Vagina (tissue), 2 donors: ENCODE results near the gene ABHD16B. TPM values are rescaled to one million over a fixed set of nuclear protein-coding genes. Genes with fewer than 3 reads are reported as not detected.

Experiments used
- DNase-seq, 2 donors: peaks; one replicate each; pipeline ENCODE4 v3.0.0-alpha.2; 2017; ENCODE audit errors: extremely low spot score in 2 of 2
- H3K27ac ChIP-seq: fragments of 200-600 bp; sonication (generic); one replicate; pipeline ENCODE4 v1.5.1; 2019
- H3K27me3 ChIP-seq: fragments of 200-600 bp; sonication (generic); one replicate; pipeline ENCODE4 v1.5.1; 2019
- H3K36me3 ChIP-seq, 2 donors: fragments of 200-600 bp; sonication (generic); one replicate each; pipeline ENCODE4 v1.5.1; 2017 to 2019
- H3K4me1 ChIP-seq: fragments of 200-600 bp; sonication (generic); one replicate; pipeline ENCODE4 v1.5.1; 2019
- H3K4me3 ChIP-seq, 2 donors: fragments of 200-600 bp; sonication (generic); 1 replicate in 1 of 2; 2 replicates in 1 of 2; pipeline ENCODE4 v1.5.1; 2016 to 2019
- H3K9me3 ChIP-seq: fragments of 200-600 bp; sonication (generic); one replicate; pipeline ENCODE4 v1.5.1; 2019
- POLR2A ChIP-seq, 2 donors: fragments of 450-650 bp; IDR thresholded peaks; one replicate each; pipeline ENCODE4 v1.6.1; 2017; ENCODE audit warnings: antibody characterized with exemption in 2 of 2, mild to moderate bottlenecking in 2 of 2, moderate library complexity in 2 of 2
- POLR2AphosphoS5 ChIP-seq, 2 donors: sonication (generic); formaldehyde crosslinking; IDR thresholded peaks; one replicate each; pipeline ENCODE4 v1.9.0; 2017; ENCODE audit warnings: antibody characterized with exemption in 2 of 2, mild to moderate bottlenecking in 2 of 2, low read depth in 1 of 2; ENCODE audit not compliant: insufficient read depth in 1 of 2
- intact Hi-C: fragments of 100-400 bp; cut with DNase I; formaldehyde crosslinking; loops from one replicate; pipeline ENCODE4 v1.15.1; 2023
- total RNA-seq: library from RNA; depleted of rRNA; stranded (reverse); fragments of >200 nt; gene quantifications from one replicate; pipeline ENCODE4 v1.2.3, GENCODE V29; 2016
- TF ChIP-seq, protein P1 (sequence below), 3 experiments: fragments of 450-650 bp in 2 of 3; fragments of 200-600 bp in 1 of 3; sonication (generic) in 1 of 3; IDR thresholded peaks; one replicate each; pipeline ENCODE4 v1.5.1; 2017 to 2019; ENCODE audit warnings: antibody characterized with exemption in 3 of 3, mild to moderate bottlenecking in 2 of 3, moderate library complexity in 2 of 3

The ABHD16B gene
- not detected for total RNA-seq

DNA sequence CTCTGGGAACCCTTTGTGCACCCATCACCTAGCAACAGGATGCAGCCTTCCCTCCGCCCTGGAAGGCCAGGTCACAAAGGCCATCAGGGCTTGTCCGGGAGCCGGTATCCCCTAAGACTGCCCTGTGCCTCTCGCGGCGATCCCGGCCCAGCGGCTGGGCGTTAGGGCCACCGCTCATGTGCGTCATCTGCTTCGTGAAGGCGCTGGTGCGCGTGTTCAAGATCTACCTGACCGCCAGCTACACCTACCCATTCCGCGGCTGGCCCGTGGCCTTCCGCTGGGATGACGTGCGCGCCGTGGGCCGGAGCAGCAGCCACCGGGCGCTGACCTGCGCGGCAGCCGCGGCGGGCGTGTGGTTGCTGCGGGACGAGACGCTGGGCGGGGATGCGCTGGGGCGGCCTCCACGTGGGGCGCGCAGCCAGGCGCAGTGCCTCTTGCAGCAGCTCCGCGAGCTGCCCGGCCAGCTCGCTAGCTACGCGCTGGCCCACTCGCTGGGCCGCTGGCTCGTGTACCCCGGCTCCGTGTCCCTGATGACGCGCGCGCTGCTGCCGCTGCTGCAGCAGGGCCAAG is at the start of gene ABHD16B:
TSS of gene ABHD16B (plus strand) at position 134 of the 570 bp plus-strand sequence. CDS start at position 177, 43 bp downstream.
- H3K4me1 ChIP-seq: peaks cover 46% of the 10 kb centered on the region
- intact Hi-C loops: no loop called here
- no peaks in the 10 kb centered on the region for H3K27me3 ChIP-seq
- no peak within 1 kb of the TSS for H3K4me3 ChIP-seq
- DNase-seq: no peak
- H3K27ac ChIP-seq: no peak within 1 kb of the TSS
- H3K9me3 ChIP-seq: no peaks in the 10 kb centered on the region
- H3K36me3 ChIP-seq: peaks cover 0 to 8% of the 10 kb centered on the region in 2 donors
- TF ChIP-seq, protein P1, sequence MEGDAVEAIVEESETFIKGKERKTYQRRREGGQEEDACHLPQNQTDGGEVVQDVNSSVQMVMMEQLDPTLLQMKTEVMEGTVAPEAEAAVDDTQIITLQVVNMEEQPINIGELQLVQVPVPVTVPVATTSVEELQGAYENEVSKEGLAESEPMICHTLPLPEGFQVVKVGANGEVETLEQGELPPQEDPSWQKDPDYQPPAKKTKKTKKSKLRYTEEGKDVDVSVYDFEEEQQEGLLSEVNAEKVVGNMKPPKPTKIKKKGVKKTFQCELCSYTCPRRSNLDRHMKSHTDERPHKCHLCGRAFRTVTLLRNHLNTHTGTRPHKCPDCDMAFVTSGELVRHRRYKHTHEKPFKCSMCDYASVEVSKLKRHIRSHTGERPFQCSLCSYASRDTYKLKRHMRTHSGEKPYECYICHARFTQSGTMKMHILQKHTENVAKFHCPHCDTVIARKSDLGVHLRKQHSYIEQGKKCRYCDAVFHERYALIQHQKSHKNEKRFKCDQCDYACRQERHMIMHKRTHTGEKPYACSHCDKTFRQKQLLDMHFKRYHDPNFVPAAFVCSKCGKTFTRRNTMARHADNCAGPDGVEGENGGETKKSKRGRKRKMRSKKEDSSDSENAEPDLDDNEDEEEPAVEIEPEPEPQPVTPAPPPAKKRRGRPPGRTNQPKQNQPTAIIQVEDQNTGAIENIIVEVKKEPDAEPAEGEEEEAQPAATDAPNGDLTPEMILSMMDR (IDR thresholded peaks at IDR 0.05): no peak
- TF ChIP-seq POLR2AphosphoS5 (IDR thresholded peaks at IDR 0.05; ENCODE audit: insufficient read depth in 1 of 2, low read depth in 1 of 2) (no peak), POLR2A (IDR thresholded peaks at IDR 0.05) (no peak)

DNA sequence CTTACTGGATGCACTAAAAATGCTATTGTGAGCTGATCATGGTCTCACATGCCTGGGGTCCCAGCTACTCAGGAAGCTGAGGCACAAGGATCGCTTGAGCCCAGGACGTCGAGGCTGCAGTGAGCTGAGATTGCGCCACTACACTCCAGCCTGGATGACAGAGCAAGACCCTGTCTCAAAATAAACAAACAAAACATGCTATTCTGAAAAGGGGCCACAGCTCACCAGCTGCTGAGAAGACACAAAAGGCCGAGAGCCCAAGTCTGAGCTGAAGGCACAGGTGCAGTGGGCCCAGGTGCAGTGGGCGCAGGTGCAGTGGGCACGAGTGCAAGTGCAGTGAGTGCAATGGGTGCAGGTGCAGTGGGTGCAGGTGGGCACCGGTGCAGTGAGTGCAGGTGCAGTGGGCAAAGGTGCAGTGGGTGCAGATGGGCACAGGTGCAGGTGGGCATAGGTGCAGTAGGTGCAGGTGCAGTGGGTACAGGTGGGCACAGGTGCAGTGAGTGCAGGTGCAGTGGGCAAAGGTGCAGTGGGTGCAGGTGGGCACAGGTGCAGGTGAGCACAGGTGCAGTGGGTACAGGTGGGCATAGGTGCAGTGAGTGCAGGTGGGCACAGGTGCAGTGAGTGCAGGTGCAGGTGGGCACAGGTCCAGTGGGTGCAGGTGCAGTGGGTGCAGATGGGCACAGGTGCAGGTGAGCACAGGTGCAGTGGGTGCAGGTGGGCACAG is 46.2 kb upstream of the ABHD16B start:
- Histone ChIP-seq H3K4me1 (peaks cover 5% of the 10 kb centered on the region), H3K9me3 (no peaks in the 10 kb centered on the region), H3K27me3 (no peaks in the 10 kb centered on the region), H3K4me3 (no peak overlapping the region), H3K36me3 (no peaks in the 10 kb centered on the region), H3K27ac (no peak overlapping the region)
- TF ChIP-seq, protein P1 (IDR thresholded peaks at IDR 0.05): no peak
- TF ChIP-seq POLR2AphosphoS5 (IDR thresholded peaks at IDR 0.05; ENCODE audit: insufficient read depth in 1 of 2, low read depth in 1 of 2): no peak
- TF ChIP-seq POLR2A (IDR thresholded peaks at IDR 0.05): no peak
- intact Hi-C loops: no loop called here
- no peak for DNase-seq

DNA sequence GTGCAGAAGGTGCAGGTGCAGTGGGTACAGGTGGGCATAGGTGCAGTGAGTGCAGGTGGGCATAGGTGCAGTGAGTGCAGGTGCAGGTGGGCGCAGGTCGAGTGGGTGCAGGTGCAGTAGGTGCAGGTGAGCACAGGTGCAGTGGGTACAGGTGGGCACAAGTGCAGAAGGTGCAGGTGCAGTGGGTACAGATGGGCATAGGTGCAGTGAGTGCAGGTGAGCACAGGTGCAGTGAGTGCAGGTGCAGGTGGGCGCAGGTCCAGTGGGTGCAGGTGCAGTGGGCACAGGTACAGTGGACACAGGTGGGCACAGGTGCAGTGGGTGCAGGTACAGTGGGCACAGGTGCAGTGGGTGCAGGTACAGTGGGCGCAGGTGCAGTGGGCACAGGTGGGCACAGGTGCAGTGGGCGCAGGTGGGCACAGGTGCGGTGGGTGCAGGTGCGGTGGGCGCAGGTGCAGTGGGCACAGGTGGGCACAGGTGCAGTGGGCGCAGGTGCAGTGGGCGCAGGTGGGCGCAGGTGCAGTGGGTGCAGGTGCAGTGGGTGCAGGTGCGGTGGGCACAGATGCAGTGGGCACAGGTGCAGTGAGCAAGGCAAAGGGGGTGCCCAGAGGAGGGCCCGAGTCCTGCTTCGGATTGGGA is 45.6 kb upstream of the ABHD16B start:
- no peaks in the 10 kb centered on the region for H3K36me3 ChIP-seq
- no peaks in the 10 kb centered on the region for H3K27me3 ChIP-seq
- no peak for TF ChIP-seq POLR2AphosphoS5 (IDR thresholded peaks at IDR 0.05; ENCODE audit: insufficient read depth in 1 of 2, low read depth in 1 of 2)
- TF ChIP-seq, protein P1 (IDR thresholded peaks at IDR 0.05): no peak
- TF ChIP-seq POLR2A (IDR thresholded peaks at IDR 0.05): no peak
- no peak overlapping the region for H3K27ac ChIP-seq
- no peak for DNase-seq
- intact Hi-C loops: no loop called here
- H3K4me1 ChIP-seq: peaks cover 5% of the 10 kb centered on the region
- H3K4me3 ChIP-seq: no peak overlapping the region
- H3K9me3 ChIP-seq: no peaks in the 10 kb centered on the region

DNA sequence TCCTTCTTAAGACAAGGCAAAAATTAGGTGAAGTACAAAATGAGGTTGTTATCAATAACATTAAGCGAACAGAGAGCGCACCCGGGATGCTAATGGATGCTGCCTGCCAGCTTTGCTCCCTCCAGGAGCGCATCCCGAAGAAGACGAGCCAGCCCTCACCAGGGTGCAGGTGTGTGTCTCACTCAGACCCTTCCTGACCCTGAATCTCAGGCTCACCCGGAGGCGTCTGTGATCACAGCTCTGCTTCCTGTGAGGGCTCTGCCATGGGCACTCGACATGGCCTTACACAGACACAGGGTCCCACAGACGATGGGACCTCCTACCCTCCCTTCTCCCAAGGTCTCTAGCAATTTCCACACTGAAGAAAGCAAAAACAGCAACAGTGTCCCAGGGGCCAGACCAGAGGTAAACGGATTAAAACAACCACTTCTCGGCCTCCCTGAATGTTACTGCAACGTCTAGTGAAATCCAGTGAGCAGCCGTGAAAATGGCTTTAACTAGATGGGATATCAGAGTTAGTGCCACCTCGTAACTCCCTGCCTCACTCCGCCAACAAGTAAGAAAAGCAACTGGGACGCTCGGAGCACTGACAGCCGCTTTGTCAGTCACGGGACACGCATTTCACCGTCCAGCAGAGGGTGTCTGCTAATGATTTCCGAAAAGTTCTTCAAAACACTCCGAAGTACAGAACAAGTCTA is 41.9 kb upstream of the ABHD16B start:
- Histone ChIP-seq H3K27me3 (no peaks in the 10 kb centered on the region), H3K27ac (no peak overlapping the region), H3K4me3 (no peak overlapping the region), H3K36me3 (no peaks in the 10 kb centered on the region), H3K4me1 (peaks cover 5% of the 10 kb centered on the region), H3K9me3 (no peaks in the 10 kb centered on the region)
- no peak for DNase-seq
- no peak for TF ChIP-seq POLR2AphosphoS5 (IDR thresholded peaks at IDR 0.05; ENCODE audit: insufficient read depth in 1 of 2, low read depth in 1 of 2)
- TF ChIP-seq, protein P1 (IDR thresholded peaks at IDR 0.05): peak in 1 of 3 experiments; percentile 45
- intact Hi-C loops: no loop called here
